CD4-positive, alpha-beta T cell (primary cell): ENCODE measurements around the gene ADM2. TPM values are rescaled to one million over a fixed set of nuclear protein-coding genes. Genes with fewer than 3 reads are reported as not detected.

Experiments
- ATAC-seq: fragments of 200-7000 bp; cut with Tn5 transposase; one replicate; pipeline ENCODE4 v1.10.0; 2022; ENCODE audit warnings: mild to moderate bottlenecking; ENCODE audit not compliant: poor library complexity
- CTCF ChIA-PET: fragments of 350-600 bp; sonication (Branson Sonifier 250); formaldehyde crosslinking; loops from one replicate; lab custom pipeline; 2021; ENCODE audit warnings: antibody characterized with exemption, inconsistent platforms; lab: Charles Lee
- POLR2A ChIA-PET: fragments of 350-600 bp; sonication (Branson Sonifier 250); formaldehyde crosslinking; loops from one replicate; lab custom pipeline; 2021; ENCODE audit warnings: antibody characterized with exemption, inconsistent platforms; lab: Charles Lee
- DNase-seq, 14 experiments: peaks; one replicate each; pipeline ENCODE4 v3.0.0-alpha.2; 2013 to 2020; ENCODE audit warnings: mixed read lengths in 2 of 14
- H3K27ac ChIP-seq, 2 donors: one replicate each; pipeline versions ENCODE4 v1.5.1 to v1.7.0; 2013; ENCODE audit warnings: low read length in 2 of 2, low read depth in 1 of 2, mild to moderate bottlenecking in 1 of 2
- H3K27me3 ChIP-seq, 2 experiments: 1 replicate in 1 of 2; 2 replicates in 1 of 2; pipeline versions ENCODE4 v1.6.1 to v1.7.0; 2013; ENCODE audit warnings: low read length in 2 of 2, control low read depth in 1 of 2, mild to moderate bottlenecking in 1 of 2, moderate library complexity in 1 of 2; ENCODE audit not compliant: insufficient read depth in 2 of 2, control insufficient read depth in 1 of 2
- H3K36me3 ChIP-seq: one replicate; pipeline ENCODE4 v1.6.1; 2013; ENCODE audit warnings: low read length, control low read depth; ENCODE audit not compliant: insufficient read depth
- H3K4me1 ChIP-seq: one replicate; pipeline ENCODE4 v1.6.1; 2013; ENCODE audit warnings: low read length, control low read depth; ENCODE audit not compliant: insufficient read depth
- H3K4me3 ChIP-seq: one replicate; pipeline ENCODE4 v1.5.1; 2013; ENCODE audit warnings: mild to moderate bottlenecking, low read length, moderate library complexity
- H3K9me3 ChIP-seq, 2 experiments: 1 replicate in 1 of 2; 2 replicates in 1 of 2; pipeline versions ENCODE4 v1.6.1 to v1.7.0; 2013; ENCODE audit warnings: low read length in 2 of 2, mild to moderate bottlenecking in 2 of 2, control low read depth in 1 of 2, moderate library complexity in 1 of 2; ENCODE audit not compliant: control insufficient read depth in 1 of 2, insufficient read depth in 1 of 2
- H3K27ac Mint-ChIP-seq: one replicate; pipeline ENCODE4 v1.8.0; 2020; ENCODE audit warnings: mixed read lengths
- H3K27me3 Mint-ChIP-seq: one replicate; pipeline ENCODE4 v1.8.0; 2021; ENCODE audit warnings: mixed read lengths
- H3K36me3 Mint-ChIP-seq: one replicate; pipeline ENCODE4 v1.8.0; 2021; ENCODE audit warnings: low read depth, mixed read lengths
- H3K4me1 Mint-ChIP-seq: one replicate; pipeline ENCODE4 v1.8.0; 2021; ENCODE audit warnings: low read depth, mixed read lengths
- H3K4me3 Mint-ChIP-seq: one replicate; pipeline ENCODE4 v1.8.0; 2020; ENCODE audit warnings: mild to moderate bottlenecking, mixed read lengths
- H3K9me3 Mint-ChIP-seq: one replicate; pipeline ENCODE4 v1.8.0; 2020; ENCODE audit warnings: mixed read lengths
- CTCF ChIP-seq: fragments of 200-600 bp; IDR thresholded peaks from one replicate; pipeline ENCODE4 v1.8.0; 2022; ENCODE audit warnings: antibody characterized with exemption, mild to moderate bottlenecking
- intact Hi-C, 2 experiments: fragments of 100-400 bp; cut with DNase I in 1 of 2; cut with micrococcal nuclease in 1 of 2; formaldehyde crosslinking; loops; one replicate each; pipeline versions ENCODE4 v1.15.1 to v1.9.0; 2023 to 2025; cut with DNase I, micrococcal nuclease
- total RNA-seq, 174 experiments: library from RNA in 2 of 174; stranded (reverse) in 2 of 174; gene quantifications; one replicate each; pipeline ENCODE4 v1.2.3 and lab custom pipeline; 2021 to 2026

Gene ADM2
- total RNA-seq, 2 experiments from 2014 or later: 1.1 to 1.6 TPM

- H3K36me3 Mint-ChIP-seq: peaks cover 70% of the 10 kb centered on the region
- no peak overlapping the region for H3K4me3 ChIP-seq
- H3K4me1 Mint-ChIP-seq: no peaks in the 10 kb centered on the region
- H3K27me3 ChIP-seq: no peaks in the 10 kb centered on the region
- ChIA-PET CTCF (no interaction called here), POLR2A (no interaction called here)
- H3K9me3 ChIP-seq: no peaks in the 10 kb centered on the region
- no peak overlapping the region for H3K27ac Mint-ChIP-seq
- no peak overlapping the region for H3K27ac ChIP-seq
- peaks cover 2% of the 10 kb centered on the region for H3K4me1 ChIP-seq
- intact Hi-C loops: no loop called here
- DNase-seq: no peak
- no peak for ATAC-seq
- TF ChIP-seq CTCF: no peak
- peaks cover 86% of the 10 kb centered on the region for H3K36me3 ChIP-seq
- no peaks in the 10 kb centered on the region for H3K27me3 Mint-ChIP-seq
- H3K9me3 Mint-ChIP-seq: no peaks in the 10 kb centered on the region
- H3K4me3 Mint-ChIP-seq: no peak overlapping the region
Measured at GRCh38 chr22:50456026-50456425, 25.3 kb upstream of the ADM2 start.

GRCh38 chr22:50456466-50457234 lies 24.7 kb upstream of the ADM2 start:
- H3K36me3 Mint-ChIP-seq: peaks cover 67% of the 10 kb centered on the region

GRCh38 chr22:50459016-50459415 lies 22.3 kb upstream of the ADM2 start:
- H3K27me3 Mint-ChIP-seq: no peaks in the 10 kb centered on the region
- H3K4me1 Mint-ChIP-seq: no peaks in the 10 kb centered on the region
- no peak for ATAC-seq
- CTCF ChIA-PET: interaction anchor here (1.6 kb wide), 2 partner anchors 39 to 67 kb away, joined by 3 read pairs; partner anchors contain the start of gene SCO2
- H3K4me3 Mint-ChIP-seq: no peak overlapping the region
- H3K27ac Mint-ChIP-seq: no peak overlapping the region
- no peak for DNase-seq
- Histone ChIP-seq H3K27ac (no peak overlapping the region), H3K36me3 (peaks cover 96% of the 10 kb centered on the region), H3K27me3 (no peaks in the 10 kb centered on the region), H3K9me3 (no peaks in the 10 kb centered on the region), H3K4me1 (peaks cover 2% of the 10 kb centered on the region), H3K4me3 (no peak overlapping the region)
- H3K36me3 Mint-ChIP-seq: peaks cover 72% of the 10 kb centered on the region
- H3K9me3 Mint-ChIP-seq: no peaks in the 10 kb centered on the region
- intact Hi-C loops: loop anchor here in 1 of 2 experiments (2.0 kb wide), 1 partner anchor 38 kb away; no protein-coding TSS in a partner anchor
- no peak for TF ChIP-seq CTCF
- POLR2A ChIA-PET: interaction anchor here (0.8 to 1.0 kb wide), 2 partner anchors 11 to 39 kb away, joined by 4 read pairs; no protein-coding TSS in a partner anchor

More at GRCh38 chr22:50456466-50457234, 24.7 kb upstream of the ADM2 start:
- no peak overlapping the region for H3K4me3 Mint-ChIP-seq
- H3K27ac Mint-ChIP-seq: no peak overlapping the region
- no peaks in the 10 kb centered on the region for H3K27me3 Mint-ChIP-seq
- ChIA-PET CTCF (interaction anchor here (1.0 kb wide), 1 partner anchor 69 kb away, joined by 3 read pairs; the partner anchor contains the start of gene SCO2), POLR2A (interaction anchor here (0.9 kb wide), 1 partner anchor 51 kb away, joined by 4 read pairs; the partner anchor contains the start of genes LMF2 and NCAPH2)
- Histone ChIP-seq H3K27me3 (no peaks in the 10 kb centered on the region), H3K4me1 (peaks cover 2% of the 10 kb centered on the region), H3K9me3 (no peaks in the 10 kb centered on the region), H3K36me3 (peaks cover 86% of the 10 kb centered on the region), H3K27ac (no peak overlapping the region), H3K4me3 (no peak overlapping the region)
- ATAC-seq (peak; percentile 59), DNase-seq (peak in 2 of 14 experiments; percentile 32 to 39)
- H3K4me1 Mint-ChIP-seq: no peaks in the 10 kb centered on the region
- TF ChIP-seq CTCF: no peak
- intact Hi-C loops: no loop called here
- H3K9me3 Mint-ChIP-seq: no peaks in the 10 kb centered on the region
